Muscle of leg (tissue), 11 donors: ENCODE results near the gene LSAMP. TPM values are rescaled to one million over a fixed set of nuclear protein-coding genes. Genes with fewer than 3 reads are reported as not detected.

Experiments used
- DNase-seq: peaks from one replicate; pipeline ENCODE4 v3.0.0; 2013
- H3K27ac ChIP-seq: one replicate; pipeline ENCODE4 v1.5.1; 2013; ENCODE audit warnings: mild to moderate bottlenecking, low read length, control low read depth
- H3K27me3 ChIP-seq: one replicate; pipeline ENCODE4 v1.6.1; 2013; ENCODE audit warnings: low read length; ENCODE audit not compliant: control insufficient read depth, insufficient read depth
- H3K36me3 ChIP-seq: one replicate; pipeline ENCODE4 v1.6.1; 2013; ENCODE audit warnings: low read length; ENCODE audit not compliant: control insufficient read depth, insufficient read depth
- H3K4me1 ChIP-seq: one replicate; pipeline ENCODE4 v1.6.1; 2013; ENCODE audit warnings: low read length; ENCODE audit not compliant: control insufficient read depth, insufficient read depth
- H3K4me3 ChIP-seq: one replicate; pipeline ENCODE4 v1.5.1; 2013; ENCODE audit warnings: low read length, control low read depth
- H3K9me3 ChIP-seq: replicated peaks from 2 replicates; pipeline ENCODE4 v1.6.1; 2013; ENCODE audit warnings: low read depth, low read length; ENCODE audit not compliant: control insufficient read depth
- WGBS: methylation state at CpG from one replicate; pipeline ENCODE4 v1.1.5; 2013; ENCODE audit warnings: missing lambda C conversion rate; ENCODE audit not compliant: insufficient coverage; 5-methylcytosine and 5-hydroxymethylcytosine counted together
- polyA plus RNA-seq, 8 donors: library from polyadenylated mRNA; unstranded; fragments of 120-200 nt; gene quantifications; one replicate each; pipeline versions ENCODE4 v1.2.1 to v1.2.3, GENCODE V29; 2013; ENCODE audit warnings: inconsistent platforms in 1 of 8, low replicate concordance in 1 of 8; ENCODE audit not compliant: insufficient read length in 8 of 8, insufficient read depth in 1 of 8
- total RNA-seq: library from RNA; stranded (reverse); fragments of 120-200 nt; gene quantifications from one replicate; pipeline ENCODE4 v1.2.4, GENCODE V29; 2013

LSAMP gene
- total and polyA plus RNA-seq, 9 donors, result 3.5 to 13.4 (median 6.3) TPM

- no peaks in the 10 kb centered on the region for H3K27me3 ChIP-seq
- 100% methylated on average over 1 of the region's 5 CpGs for WGBS
- no peak overlapping the region for H3K27ac ChIP-seq
- DNase-seq, result peak; percentile 14
- H3K4me3 ChIP-seq, result no peak overlapping the region
- H3K4me1 ChIP-seq, result peaks cover 2% of the 10 kb centered on the region
- no peaks in the 10 kb centered on the region for H3K36me3 ChIP-seq
- no peaks in the 10 kb centered on the region for H3K9me3 ChIP-seq
These were observed 446.2 kb downstream of the LSAMP start for GRCh38 chr3:115999001-115999585.

- H3K4me1 ChIP-seq, result peaks cover 2% of the 10 kb centered on the region
These were observed 448.7 kb downstream of the LSAMP start for GRCh38 chr3:115996420-115997108.

GRCh38 chr3:115990669-115991068 is 454.6 kb downstream of the LSAMP start:
- Histone ChIP-seq H3K27me3 (no peaks in the 10 kb centered on the region), H3K4me3 (no peak overlapping the region), H3K4me1 (no peaks in the 10 kb centered on the region), H3K36me3 (no peaks in the 10 kb centered on the region), H3K27ac (no peak overlapping the region), H3K9me3 (no peaks in the 10 kb centered on the region)
- WGBS, result no CpG with 5 or more reads among the region's 4 CpGs
- DNase-seq, result no peak

More at GRCh38 chr3:115996420-115997108, 448.7 kb downstream of the LSAMP start:
- Histone ChIP-seq H3K9me3 (no peaks in the 10 kb centered on the region), H3K27me3 (no peaks in the 10 kb centered on the region), H3K4me3 (no peak overlapping the region), H3K27ac (no peak overlapping the region), H3K36me3 (no peaks in the 10 kb centered on the region)
- DNase-seq, result no peak
- no CpG with 5 or more reads among the region's 3 CpGs for WGBS

- no peaks in the 10 kb centered on the region for H3K9me3 ChIP-seq
- H3K27ac ChIP-seq, result no peak overlapping the region
- no peak for DNase-seq
- H3K27me3 ChIP-seq, result no peaks in the 10 kb centered on the region
- no peak overlapping the region for H3K4me3 ChIP-seq
- H3K36me3 ChIP-seq, result no peaks in the 10 kb centered on the region
- H3K4me1 ChIP-seq, result no peaks in the 10 kb centered on the region
- WGBS, result no CpG with 5 or more reads among the region's 5 CpGs
These were observed 455.4 kb downstream of the LSAMP start for GRCh38 chr3:115989684-115990421.

DNA sequence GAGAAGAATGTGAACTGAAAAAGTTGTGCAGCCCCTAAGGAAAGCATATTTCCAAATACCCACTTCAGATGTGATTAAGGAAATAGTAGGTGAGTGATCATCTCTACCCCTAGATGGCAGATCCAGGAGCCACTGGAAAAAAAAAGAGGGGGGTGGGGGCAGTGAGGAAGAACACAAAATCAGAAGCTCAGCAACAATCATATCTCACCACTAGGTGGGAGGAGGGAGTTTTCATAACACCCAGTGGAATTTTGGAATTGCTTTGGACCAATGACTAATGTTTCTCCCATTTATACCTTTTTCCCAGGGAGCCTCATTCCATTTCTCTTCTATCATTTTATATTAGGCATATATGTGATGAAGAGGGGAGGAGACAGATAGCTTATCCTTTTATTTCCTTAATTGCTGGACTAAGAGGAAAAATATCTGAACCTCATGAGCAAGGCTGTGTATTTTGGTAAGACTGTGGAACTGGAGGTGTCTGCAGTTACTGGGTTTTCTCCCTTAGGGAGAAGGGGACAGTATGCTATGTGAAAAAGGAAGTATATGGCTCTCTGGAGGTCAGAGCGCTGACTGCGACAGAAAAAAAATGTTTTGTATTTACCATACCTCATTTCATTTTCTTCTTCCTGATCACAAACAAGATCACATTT is 458.6 kb downstream of the LSAMP start:
- Histone ChIP-seq H3K27me3 (no peaks in the 10 kb centered on the region), H3K36me3 (no peaks in the 10 kb centered on the region), H3K27ac (no peak overlapping the region), H3K4me1 (no peaks in the 10 kb centered on the region), H3K9me3 (no peaks in the 10 kb centered on the region), H3K4me3 (no peak overlapping the region)
- DNase-seq, result no peak
- WGBS, result no CpG with 5 or more reads among the region's 2 CpGs

GRCh38 chr3:115982629-115983028 is 462.7 kb downstream of the LSAMP start:
- no peaks in the 10 kb centered on the region for H3K4me1 ChIP-seq
- no peak overlapping the region for H3K27ac ChIP-seq
- no peaks in the 10 kb centered on the region for H3K36me3 ChIP-seq
- no peaks in the 10 kb centered on the region for H3K9me3 ChIP-seq
- H3K4me3 ChIP-seq, result no peak overlapping the region
- DNase-seq, result no peak
- no peaks in the 10 kb centered on the region for H3K27me3 ChIP-seq
- WGBS, result no CpG with 5 or more reads among the region's 2 CpGs

GRCh38 chr3:115982108-115982507 is 463.2 kb downstream of the LSAMP start:
- no peaks in the 10 kb centered on the region for H3K27me3 ChIP-seq
- no peak overlapping the region for H3K4me3 ChIP-seq
- no peak overlapping the region for H3K27ac ChIP-seq
- no CpG with 5 or more reads among the region's 3 CpGs for WGBS
- no peak for DNase-seq
- no peaks in the 10 kb centered on the region for H3K9me3 ChIP-seq
- no peaks in the 10 kb centered on the region for H3K4me1 ChIP-seq
- H3K36me3 ChIP-seq, result no peaks in the 10 kb centered on the region

GRCh38 chr3:115980709-115981108 is 464.6 kb downstream of the LSAMP start:
- no CpG with 5 or more reads among the region's 3 CpGs for WGBS
- H3K36me3 ChIP-seq, result no peaks in the 10 kb centered on the region
- DNase-seq, result no peak
- no peaks in the 10 kb centered on the region for H3K9me3 ChIP-seq
- H3K4me1 ChIP-seq, result no peaks in the 10 kb centered on the region
- H3K27me3 ChIP-seq, result no peaks in the 10 kb centered on the region
- no peak overlapping the region for H3K27ac ChIP-seq
- H3K4me3 ChIP-seq, result no peak overlapping the region

- H3K27me3 ChIP-seq, result no peaks in the 10 kb centered on the region
- H3K9me3 ChIP-seq, result no peaks in the 10 kb centered on the region
- WGBS, result 50% methylated on average over 2 of the region's 4 CpGs
- no peak overlapping the region for H3K4me3 ChIP-seq
- no peak for DNase-seq
- no peaks in the 10 kb centered on the region for H3K36me3 ChIP-seq
- no peaks in the 10 kb centered on the region for H3K4me1 ChIP-seq
- H3K27ac ChIP-seq, result no peak overlapping the region
These were observed 467.4 kb downstream of the LSAMP start for GRCh38 chr3:115977866-115978265.

GRCh38 chr3:115975796-115976195 is 469.5 kb downstream of the LSAMP start:
- Histone ChIP-seq H3K27me3 (no peaks in the 10 kb centered on the region), H3K36me3 (no peaks in the 10 kb centered on the region), H3K4me1 (no peaks in the 10 kb centered on the region), H3K4me3 (no peak overlapping the region), H3K27ac (no peak overlapping the region), H3K9me3 (no peaks in the 10 kb centered on the region)
- DNase-seq, result no peak
- 100% methylated on average over 1 of the region's 1 CpG for WGBS
